A549 (cell line): ENCODE measurements around the gene MAPK13. TPM values are rescaled to one million over a fixed set of nuclear protein-coding genes. Genes with fewer than 3 reads are reported as not detected.
A peak's percentile ranks its signal among the peaks of the same experiment; 100 is the strongest.

Experiments
- ATAC-seq, 2 experiments: fragments of 200-7000 bp in 1 of 2; fragments of >200 bp in 1 of 2; cut with Nextera tagmentation in 1 of 2; cut with Tn5 transposase in 1 of 2; 3 replicates each; pipeline versions ENCODE4 v1.8.0 to v1.9.1; 2018 to 2020; ENCODE audit warnings: mild to moderate bottlenecking in 1 of 2, moderate library complexity in 1 of 2
- CTCF ChIA-PET: fragments of 300-600 bp; sonication (Branson Sonifier 250); formaldehyde crosslinking; extraction: SDS; loops from one replicate; lab custom pipeline; 2021; ENCODE audit warnings: antibody characterized with exemption, inconsistent platforms; lab: Yijun Ruan, JAX
- POLR2A ChIA-PET: fragments of 350-600 bp; formaldehyde crosslinking; extraction: SDS; loops from one replicate; lab custom pipeline; 2021; ENCODE audit warnings: antibody characterized with exemption, inconsistent platforms; lab: Yijun Ruan, JAX
- DNase-seq, 2 experiments: peaks; one replicate each; pipeline versions ENCODE4 v3.0.0 to v3.0.0-alpha.2; 2011 to 2016; ENCODE audit warnings: low read depth in 1 of 2, low spot score in 1 of 2
- FAIRE-seq: peaks from 2 replicates; lab custom pipeline; 2011; peaks lifted over from hg19 to GRCh38; lab: Jason Lieb, UNC
- H3K27ac ChIP-seq, 2 experiments: fragments of >200 bp; sonication (Bioruptor Twin); formaldehyde crosslinking; 3 replicates each; pipeline ENCODE4 v1.5.1; 2016 to 2017
- H3K4me1 ChIP-seq: fragments of >200 bp; sonication (Bioruptor Twin); formaldehyde crosslinking; 3 replicates; pipeline ENCODE4 v1.6.1; 2016
- H3K4me2 ChIP-seq: fragments of >200 bp; sonication (Bioruptor Twin); formaldehyde crosslinking; 3 replicates; pipeline ENCODE4 v1.6.1; 2016
- H3K4me3 ChIP-seq: fragments of >200 bp; sonication (Bioruptor Twin); formaldehyde crosslinking; 3 replicates; pipeline ENCODE4 v1.5.1; 2016
- H3K9me3 ChIP-seq: fragments of >200 bp; sonication (Bioruptor Twin); formaldehyde crosslinking; 3 replicates; pipeline ENCODE4 v1.6.1; 2016
- CTCF ChIP-seq: fragments of >200 bp; sonication (Bioruptor Twin); formaldehyde crosslinking; IDR thresholded peaks from 3 replicates; pipeline ENCODE4 v1.5.1; 2016
- GATA3 ChIP-seq: IDR thresholded peaks from 2 replicates; pipeline ENCODE4 v1.6.1; 2012; ENCODE audit warnings: borderline replicate concordance
- JUNB ChIP-seq: fragments of >200 bp; sonication (Bioruptor Twin); formaldehyde crosslinking; IDR thresholded peaks from 2 replicates; pipeline ENCODE4 v1.6.1; 2016
- MAFK ChIP-seq: fragments of 450-650 bp; IDR thresholded peaks from 2 replicates; pipeline ENCODE4 v1.6.1; 2014; ENCODE audit not compliant: partially characterized antibody
- PBX3 ChIP-seq: IDR thresholded peaks from 2 replicates; pipeline ENCODE4 v1.6.1; 2012
- REST ChIP-seq: fragments of 200-600 bp; sonication (generic); IDR thresholded peaks from 2 replicates; pipeline ENCODE4 v1.6.1; 2016; ENCODE audit warnings: antibody characterized with exemption, mild to moderate bottlenecking, moderate library complexity
- SMC3 ChIP-seq: fragments of >200 bp; sonication (Bioruptor Twin); formaldehyde crosslinking; IDR thresholded peaks from 3 replicates; pipeline ENCODE4 v1.6.1; 2018; ENCODE audit warnings: inconsistent platforms
- ZFP36 ChIP-seq: fragments of 450-650 bp; IDR thresholded peaks from 2 replicates; pipeline ENCODE4 v1.6.1; 2014; ENCODE audit warnings: borderline replicate concordance; ENCODE audit not compliant: partially characterized antibody
- ZSCAN20 ChIP-seq: fragments of 250-450 bp; sonication (Bioruptor Pico); IDR thresholded peaks from 2 replicates; pipeline ENCODE4 v1.8.0; 2022; ENCODE audit warnings: mild to moderate bottlenecking, moderate library complexity
- WGBS: methylation state at CpG from one replicate; pipeline ENCODE4 v1.1.6; 2017; ENCODE audit errors: missing lambda C conversion rate; 5-methylcytosine and 5-hydroxymethylcytosine counted together
- polyA plus RNA-seq, 4 experiments: library from polyadenylated mRNA; depleted of rRNA in 3 of 4; stranded (reverse); fragments of >200 nt; fragmentation: RNase III in 1 of 4; extraction: RNeasy Plus Mini Kit Qiagen cat#74134 plus additional on column Dnase treatment in 1 of 4; gene quantifications; 2 replicates in 3 of 4; 3 replicates in 1 of 4; pipeline ENCODE4 v1.2.3, GENCODE V29; 2011 to 2017

Gene MAPK13
- polyA plus RNA-seq, 2 of the 4 experiments (the other 2 are of a cell fraction), result 0.45 to 0.63 TPM

- TF ChIP-seq PBX3 (no peak), REST (no peak)
- DNase-seq (peak in 1 of 2 experiments; percentile 11), ATAC-seq (peak; percentile 16 to 42; a peak in 2 of 6 replicates), FAIRE-seq (no peak)
- Histone ChIP-seq H3K4me2 (no peak overlapping the region; the same call in 2 of the 3 replicates), H3K9me3 (no peaks in the 10 kb centered on the region), H3K4me3 (no peak overlapping the region), H3K27ac (peak overlapping the region in 1 of 2 experiments; percentile 56; a peak in 3 of 6 replicates), H3K4me1 (peaks cover 9% of the 10 kb centered on the region)
- ChIA-PET CTCF (interaction anchor here (0.7 to 3.7 kb wide), 5 partner anchors 23 to 240 kb away, joined by 3 to 16 read pairs (median 5); no protein-coding TSS in a partner anchor), POLR2A (no interaction called here)
- WGBS, result 47% methylated on average over 10 of the region's 13 CpGs
Measured at GRCh38 chr6:36120979-36121786, 9.1 kb upstream of the MAPK13 start.

- Histone ChIP-seq H3K4me3 (no peak overlapping the region), H3K4me1 (peaks cover 13% of the 10 kb centered on the region)
- DNase-seq (no peak), FAIRE-seq (no peak)
- no CpG with 5 or more reads among the region's 4 CpGs for WGBS
- peak; percentile 56 for TF ChIP-seq ZFP36
- TF ChIP-seq MAFK, result no peak
- TF ChIP-seq, all 56 proteins: peak for 1
- Histone ChIP-seq H3K4me2 (no peak overlapping the region), H3K27ac (no peak overlapping the region), H3K9me3 (no peaks in the 10 kb centered on the region)
- ATAC-seq, result no peak
- POLR2A ChIA-PET, result no interaction called here
- CTCF ChIA-PET, result interaction anchor here (1.3 to 3.7 kb wide), 3 partner anchors 26 to 239 kb away, joined by 3 to 16 read pairs (median 5); no protein-coding TSS in a partner anchor
Measured at GRCh38 chr6:36121787-36122494, 8.4 kb upstream of the MAPK13 start.

GRCh38 chr6:36122495-36123269 lies 7.6 kb upstream of the MAPK13 start:
- CTCF ChIA-PET, result interaction anchor here (0.8 to 3.7 kb wide), 5 partner anchors 11 to 242 kb away, joined by 3 to 16 read pairs (median 3); no protein-coding TSS in a partner anchor
- H3K9me3 ChIP-seq, result no peaks in the 10 kb centered on the region
- DNase-seq (no peak), ATAC-seq (0 out of 6 replicates have a peak, but pooled peaks of 1 of the 2 experiments have one; percentile 3), FAIRE-seq (no peak)
- WGBS, result 80% methylated on average over 9 of the region's 11 CpGs
- H3K4me3 ChIP-seq, result no peak overlapping the region
- no peak overlapping the region for H3K27ac ChIP-seq
- no peak overlapping the region for H3K4me2 ChIP-seq
- TF ChIP-seq JUNB (no peak), GATA3 (no peak), SMC3 (no peak), CTCF (no peak), ZSCAN20 (CRISPR knock-in tag) (no peak)
- TF ChIP-seq, all 56 proteins: peak for 0
- peaks cover 20% of the 10 kb centered on the region for H3K4me1 ChIP-seq
- POLR2A ChIA-PET, result no interaction called here
